HUDEP-2 (cell line): ENCODE measurements around the gene CUL2.
"Not testable (repeated sequence)": the region's sequence is repeated elsewhere in the genome, so short reads cannot be mapped to it uniquely, and the experiment has no call there.

ENCODE experiments used
- DNase-seq, 76 experiments: peaks; one replicate each; lab custom pipeline; 2025; ENCODE audit not compliant: unreplicated experiment in 76 of 76; lab: John Stamatoyannopoulos, UW

The CUL2 gene

DNA sequence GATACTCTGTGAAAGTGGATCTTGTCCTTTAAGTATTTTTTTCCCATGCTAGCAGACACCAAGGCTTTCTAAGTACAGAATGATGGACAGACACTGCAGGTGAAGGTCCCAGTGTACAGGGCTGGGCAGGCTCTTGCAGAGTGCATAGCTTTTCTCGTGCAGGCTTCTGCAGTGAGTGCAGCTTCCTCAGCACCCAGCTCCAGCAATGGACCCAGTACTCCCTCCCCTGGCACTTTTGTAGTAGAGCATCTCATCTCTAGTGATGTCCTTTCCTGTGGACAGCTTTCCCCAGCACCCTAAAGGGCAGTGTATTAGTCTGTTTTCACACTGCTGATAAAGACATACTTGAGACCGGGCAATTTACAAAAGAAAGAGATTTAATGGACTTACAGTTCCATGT is 104.3 kb downstream of the CUL2 start:
- peak in 27 of 76 experiments; percentile 2 to 57 (median 11) for DNase-seq

DNA sequence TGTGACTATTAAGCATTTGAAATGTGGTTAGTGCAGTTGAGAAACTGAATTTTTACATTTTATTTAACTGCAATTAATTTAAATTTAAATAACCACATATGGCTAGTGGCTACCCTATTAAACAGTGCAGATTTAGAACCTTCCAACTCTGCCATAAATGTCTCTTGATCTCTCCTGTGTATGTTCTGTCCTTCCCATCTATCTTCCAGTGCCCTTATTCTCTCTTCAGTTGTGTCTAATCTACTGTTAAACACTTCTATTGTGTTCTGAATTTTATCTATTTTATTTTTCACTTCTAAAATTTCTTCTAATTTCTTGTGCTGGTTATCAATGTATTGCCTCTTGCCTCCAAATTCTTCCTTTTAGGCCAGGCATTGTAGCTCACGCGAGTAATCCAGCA is 105.0 kb downstream of the CUL2 start:
- no peak for DNase-seq

GRCh38 chr10:34981844-34982243 is 108.3 kb downstream of the CUL2 start:
- no peak for DNase-seq

GRCh38 chr10:34979938-34980337 is 110.2 kb downstream of the CUL2 start:
- DNase-seq: no peak

DNA sequence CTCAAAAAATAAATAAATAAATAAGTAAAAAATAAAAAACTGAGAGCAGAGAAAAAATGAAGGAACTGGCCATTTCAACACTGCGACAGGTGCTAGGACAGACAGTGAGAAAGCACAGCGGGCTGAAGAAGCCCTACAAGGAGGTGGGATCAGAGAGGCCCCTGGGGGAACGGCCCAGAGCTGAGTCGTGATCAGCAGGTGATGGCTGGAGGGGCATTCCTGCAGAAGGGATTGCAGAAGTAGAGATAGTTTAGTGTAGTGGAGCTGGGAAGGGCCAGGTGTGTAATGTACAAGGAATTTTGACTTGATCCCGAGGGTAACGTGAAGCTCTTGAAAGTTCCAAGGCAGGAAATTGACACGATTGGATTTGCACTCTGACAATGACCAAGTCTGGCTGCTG is 112.1 kb downstream of the CUL2 start:
- no peak for DNase-seq

DNA sequence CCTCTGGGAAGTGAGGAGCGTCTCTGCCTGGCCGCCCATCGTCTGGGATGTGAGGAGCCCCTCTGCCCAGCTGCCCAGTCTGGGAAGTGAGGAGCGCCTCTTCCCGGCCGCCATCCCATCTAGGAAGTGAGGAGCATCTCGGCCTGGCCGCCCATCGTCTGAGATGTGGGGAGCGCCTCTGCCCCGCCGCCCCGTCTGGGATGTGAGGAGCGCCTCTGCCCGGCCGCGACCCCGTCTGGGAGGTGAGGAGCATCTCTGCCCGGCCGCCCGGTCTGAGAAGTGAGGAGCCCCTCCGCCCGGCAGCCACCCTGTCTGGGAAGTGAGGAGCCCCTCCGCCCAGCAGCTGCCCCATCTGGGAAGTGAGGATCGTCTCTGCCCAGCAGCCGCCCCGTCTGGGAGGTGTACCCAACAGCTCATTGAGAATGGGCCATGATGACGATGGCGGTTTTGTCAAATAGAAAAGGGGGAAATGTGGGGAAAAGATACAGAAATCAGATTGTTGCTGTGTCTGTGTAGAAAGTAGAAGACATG is 113.7 kb downstream of the CUL2 start:
- not testable (repeated sequence) for DNase-seq

GRCh38 chr10:34974364-34975065 is 115.6 kb downstream of the CUL2 start:
- not testable (repeated sequence) for DNase-seq

- not testable (repeated sequence) for DNase-seq
Observed at GRCh38 chr10:34973757-34974156, 116.4 kb downstream of the CUL2 start.

DNA sequence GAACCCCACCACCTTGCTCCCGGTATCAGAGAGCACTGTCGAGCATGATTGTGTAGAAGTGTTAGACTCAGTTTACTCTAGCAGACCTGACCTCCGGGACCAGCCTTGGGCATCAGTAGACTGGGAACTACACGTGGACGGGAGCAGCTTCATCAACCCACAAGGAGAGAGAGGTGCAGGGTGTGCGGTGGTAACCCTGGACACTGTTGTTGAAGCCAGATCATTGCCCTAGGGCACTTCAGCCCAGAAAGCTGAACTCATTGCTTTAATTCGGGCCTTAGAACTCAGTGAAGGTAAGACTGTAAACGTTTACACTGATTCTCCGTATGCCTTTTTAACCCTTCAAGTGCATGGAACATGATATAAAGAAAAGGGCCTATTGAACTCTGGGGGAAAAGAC is 117.0 kb downstream of the CUL2 start:
- not testable (repeated sequence) for DNase-seq

- not testable (repeated sequence) for DNase-seq
Observed at GRCh38 chr10:34972591-34972990, 117.5 kb downstream of the CUL2 start.

DNA sequence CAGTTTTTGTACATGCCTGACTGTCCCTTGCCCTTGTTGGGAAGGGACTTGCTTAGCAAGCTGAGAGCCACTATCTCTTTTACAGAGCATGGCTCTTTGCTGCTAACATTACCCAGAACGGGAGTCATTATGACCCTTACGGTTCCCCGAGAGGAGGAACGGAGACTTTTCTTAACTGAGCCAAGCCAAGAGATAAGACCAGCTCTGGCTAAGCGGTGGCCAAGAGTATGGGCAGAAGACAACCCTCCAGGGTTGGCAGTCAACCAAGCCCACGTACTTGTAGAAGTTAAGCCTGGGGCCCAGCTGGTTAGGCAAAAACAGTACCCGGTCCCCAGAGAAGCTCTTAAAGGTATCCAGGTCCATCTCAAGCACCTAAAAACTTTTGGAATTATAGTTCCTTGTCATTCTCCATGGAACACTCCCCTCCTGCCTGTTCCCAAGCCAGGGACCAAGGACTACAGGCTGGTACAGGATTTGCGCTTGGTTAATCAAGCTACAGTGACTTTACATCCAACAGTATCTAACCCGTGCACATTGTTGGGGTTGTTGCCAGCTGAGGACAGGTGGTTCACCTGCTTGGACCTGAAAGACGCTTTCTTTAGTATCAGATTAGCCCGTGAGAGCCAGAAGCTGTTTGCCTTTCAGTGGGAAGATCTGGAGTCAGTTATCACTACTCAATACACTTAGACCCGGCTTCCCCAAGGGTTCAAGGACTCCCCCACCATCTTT is 118.4 kb downstream of the CUL2 start:
- DNase-seq: peak in 48 of 76 experiments; percentile 2 to 77 (median 26)

DNA sequence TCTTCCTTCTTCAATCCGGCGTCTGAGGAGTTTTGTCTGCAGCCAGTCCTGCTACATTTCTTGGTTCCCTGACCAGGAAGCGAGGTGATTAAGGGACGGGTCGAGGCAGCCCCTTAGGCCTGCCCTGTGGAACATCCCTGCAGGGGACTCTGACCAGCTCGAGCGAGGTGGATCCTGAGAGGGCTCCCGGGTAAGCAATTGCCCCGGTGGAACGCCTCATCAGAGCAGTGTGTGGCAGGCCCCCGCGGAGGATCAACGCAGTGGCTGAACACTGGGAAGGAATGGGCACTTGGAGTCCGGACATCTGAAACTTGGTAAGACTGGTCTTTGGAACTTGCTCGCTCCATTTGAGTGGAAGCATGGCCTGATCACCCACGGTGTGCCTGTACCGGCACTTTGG is 121.0 kb downstream of the CUL2 start:
- DNase-seq: no peak

- no peak for DNase-seq
Observed at GRCh38 chr10:34967335-34967880, 122.7 kb downstream of the CUL2 start.

- no peak for DNase-seq
Observed at GRCh38 chr10:34966451-34966850, 123.7 kb downstream of the CUL2 start.

DNA sequence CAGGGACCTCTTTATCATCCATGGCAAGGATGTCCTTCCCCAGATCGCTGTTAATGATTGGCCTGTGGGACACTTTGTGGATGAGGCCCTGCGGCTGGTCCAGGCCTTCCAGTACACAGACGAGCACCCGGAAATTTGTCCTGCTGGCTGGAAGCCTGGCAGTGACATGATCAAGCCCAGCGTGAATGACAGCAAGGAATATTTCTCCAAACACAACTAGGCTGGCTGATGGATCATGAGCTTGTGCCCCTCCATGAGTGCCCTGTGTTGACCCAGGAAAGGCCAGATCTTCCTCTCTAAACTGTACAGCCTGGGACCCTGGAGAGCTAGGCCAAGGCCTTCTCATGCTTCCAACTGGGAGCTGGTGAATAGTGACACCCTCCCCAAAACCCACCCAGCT is 124.1 kb downstream of the CUL2 start:
- DNase-seq: no peak

DNA sequence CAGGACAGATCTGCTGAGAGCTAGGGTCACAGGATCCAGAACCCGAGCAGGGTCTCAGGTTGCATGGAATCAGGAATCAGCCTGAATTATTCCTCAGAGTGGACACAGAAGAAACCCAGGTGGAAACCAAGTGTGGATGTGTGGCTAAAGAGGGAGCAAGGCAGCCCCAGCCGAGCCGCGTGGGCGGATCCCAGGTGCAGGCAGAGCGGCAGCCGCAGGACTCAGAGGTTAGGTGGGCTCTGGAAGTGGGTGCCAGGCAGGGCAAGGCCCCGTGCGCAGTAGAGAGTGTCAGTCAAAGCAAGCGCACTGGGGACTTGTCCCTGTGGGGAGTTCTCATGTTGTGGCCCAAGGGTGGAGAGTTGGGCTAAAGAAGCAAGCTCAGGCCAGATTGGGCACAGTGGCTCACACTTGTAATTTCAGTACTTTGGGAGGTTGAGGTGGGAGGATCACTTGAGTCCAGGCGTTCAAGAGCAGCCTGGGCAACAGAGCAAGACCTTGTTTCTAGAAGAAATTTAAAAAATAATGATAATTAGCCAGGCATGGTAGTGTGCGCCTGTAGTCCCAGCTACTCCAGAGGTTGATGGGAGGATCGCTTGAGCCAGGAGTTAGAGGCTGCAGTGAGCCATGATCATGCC is 125.9 kb downstream of the CUL2 start:
- DNase-seq: no peak

GRCh38 chr10:34962866-34963265 is 127.3 kb downstream of the CUL2 start:
- DNase-seq: no peak

- no peak for DNase-seq
Observed at GRCh38 chr10:34960983-34961382, 129.2 kb downstream of the CUL2 start.

DNA sequence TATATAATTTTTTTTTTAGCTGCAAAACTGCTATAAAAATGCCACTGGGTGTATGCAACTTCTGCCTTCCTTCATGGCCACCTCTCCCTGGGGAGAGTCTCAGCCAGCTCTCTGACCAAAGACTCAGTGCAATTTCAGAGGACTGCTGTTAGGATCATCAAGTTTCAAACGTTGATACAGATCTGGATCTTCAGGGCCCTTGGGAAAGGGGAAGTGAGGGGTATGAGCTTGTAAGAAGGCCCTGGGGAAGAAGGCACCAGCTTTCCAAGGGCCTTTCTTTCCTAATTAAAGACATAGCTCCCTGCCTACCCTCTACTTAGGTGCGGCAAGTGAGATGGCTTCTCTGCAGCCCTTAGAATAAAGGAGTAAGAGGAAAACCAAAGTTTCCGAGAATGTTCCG is 130.4 kb downstream of the CUL2 start:
- no peak for DNase-seq

GRCh38 chr10:34959321-34959720 is 130.8 kb downstream of the CUL2 start:
- DNase-seq: no peak
